ENCODE data around the gene TCF25.
"Not testable (repeated sequence)": the region's sequence is repeated elsewhere in the genome, so short reads cannot be mapped to it uniquely, and the experiment has no call there.

Gene TCF25

DNA sequence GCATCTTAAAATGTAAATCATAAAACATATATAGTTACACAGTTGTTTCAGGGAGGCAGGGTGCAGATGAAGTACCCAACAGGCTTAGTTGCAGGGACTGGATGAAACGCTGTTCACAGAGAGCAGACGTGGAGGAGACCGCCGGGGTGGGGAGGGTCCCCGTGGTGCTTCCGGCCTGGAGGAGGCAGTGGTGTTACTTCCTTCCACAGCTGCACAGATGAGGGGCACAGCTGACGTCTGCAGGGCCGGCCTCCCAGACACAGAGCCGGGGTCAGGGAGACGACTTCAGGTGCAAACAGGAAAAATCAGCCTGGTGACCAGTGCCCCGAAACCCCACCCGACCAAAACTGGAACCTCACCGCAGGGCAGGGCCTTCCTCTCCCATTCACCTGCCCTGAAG is 28.0 kb upstream of the TCF25 start:
- no peak for DNase-seq (ENCODE audit: low spot score)

DNA sequence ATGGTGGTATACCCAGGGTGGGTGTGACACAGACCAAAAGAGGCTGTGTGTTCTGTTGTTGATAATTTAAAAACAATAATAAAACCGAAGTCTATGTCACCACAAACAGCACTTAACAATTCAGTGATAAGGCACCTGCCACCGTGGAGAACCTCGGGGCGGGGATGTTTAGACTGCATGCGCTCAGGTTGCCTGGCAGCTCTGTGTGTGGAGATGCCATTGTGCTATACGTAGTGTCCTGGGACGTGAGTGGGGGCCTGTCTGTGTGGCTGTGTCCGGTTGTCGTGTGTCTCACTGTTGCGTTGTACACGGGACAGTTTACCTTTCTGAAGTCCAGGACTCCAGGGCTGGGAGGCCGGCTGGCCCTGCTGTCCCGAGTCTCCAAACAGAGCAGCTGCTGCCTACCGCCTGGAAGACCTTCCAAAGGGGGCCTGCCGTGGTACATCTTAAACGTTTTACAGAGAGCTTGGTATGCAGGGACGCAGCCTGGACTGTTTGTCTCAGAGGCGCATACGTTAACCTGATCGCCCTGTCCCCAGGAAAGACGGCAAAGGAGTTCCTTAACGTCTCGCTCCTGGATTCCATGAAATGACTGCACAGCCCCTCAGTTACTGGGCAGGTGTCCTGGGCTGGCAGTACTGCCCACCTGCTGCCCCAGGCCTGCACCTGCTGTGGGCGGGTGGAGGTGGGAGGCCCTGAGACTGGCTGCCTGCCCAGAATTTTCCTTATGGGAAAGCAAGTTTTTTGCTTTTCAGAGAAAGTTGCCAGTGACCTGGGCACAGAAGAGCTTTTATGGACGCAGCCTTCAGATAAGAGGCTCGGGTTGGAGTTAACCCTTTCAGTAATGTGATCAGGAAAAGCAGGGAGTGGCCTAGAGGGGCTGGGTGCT is 26.1 kb upstream of the TCF25 start:
- DNase-seq (ENCODE audit: low spot score), result no peak

DNA sequence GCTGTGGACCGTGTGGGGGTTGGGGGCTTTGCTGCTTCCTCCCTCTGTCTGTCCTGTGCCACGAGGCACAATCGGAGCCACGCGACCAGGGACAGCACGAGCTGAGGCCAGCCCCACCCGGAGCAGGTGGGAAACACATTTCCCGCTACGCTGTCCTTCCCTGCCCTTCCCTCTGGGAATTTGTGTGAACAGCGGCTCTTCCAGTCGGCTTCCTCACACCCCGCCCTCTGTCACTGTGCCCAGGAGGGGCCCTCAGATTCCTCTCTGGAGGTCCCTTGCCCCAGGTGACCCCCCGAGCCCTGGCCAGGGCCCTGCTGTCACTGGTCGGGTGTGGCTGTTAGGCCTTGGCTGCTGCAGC is 25.5 kb upstream of the TCF25 start:
- no peak for DNase-seq (ENCODE audit: low spot score)

DNA sequence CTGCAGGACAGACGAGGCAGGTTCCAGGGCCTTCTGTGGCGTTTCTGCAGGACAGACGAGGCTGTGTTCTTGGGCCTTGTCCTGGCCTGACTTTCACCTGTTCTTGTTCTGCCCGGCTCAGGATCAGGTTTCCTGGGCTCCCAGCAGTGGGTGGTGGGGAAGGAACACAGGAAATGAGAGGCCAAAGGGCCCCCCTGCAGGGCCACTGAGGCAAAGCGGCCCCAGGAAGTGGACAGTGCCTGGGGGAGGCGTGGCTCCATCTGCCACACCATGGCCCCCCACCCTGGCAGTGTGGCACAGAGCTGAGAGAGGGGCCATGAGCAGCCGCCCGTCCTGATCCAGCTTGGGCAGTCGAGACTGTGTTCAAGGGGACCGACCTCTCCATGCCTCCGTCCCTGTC is 24.4 kb upstream of the TCF25 start:
- DNase-seq (ENCODE audit: low spot score), result peak; percentile 57

DNA sequence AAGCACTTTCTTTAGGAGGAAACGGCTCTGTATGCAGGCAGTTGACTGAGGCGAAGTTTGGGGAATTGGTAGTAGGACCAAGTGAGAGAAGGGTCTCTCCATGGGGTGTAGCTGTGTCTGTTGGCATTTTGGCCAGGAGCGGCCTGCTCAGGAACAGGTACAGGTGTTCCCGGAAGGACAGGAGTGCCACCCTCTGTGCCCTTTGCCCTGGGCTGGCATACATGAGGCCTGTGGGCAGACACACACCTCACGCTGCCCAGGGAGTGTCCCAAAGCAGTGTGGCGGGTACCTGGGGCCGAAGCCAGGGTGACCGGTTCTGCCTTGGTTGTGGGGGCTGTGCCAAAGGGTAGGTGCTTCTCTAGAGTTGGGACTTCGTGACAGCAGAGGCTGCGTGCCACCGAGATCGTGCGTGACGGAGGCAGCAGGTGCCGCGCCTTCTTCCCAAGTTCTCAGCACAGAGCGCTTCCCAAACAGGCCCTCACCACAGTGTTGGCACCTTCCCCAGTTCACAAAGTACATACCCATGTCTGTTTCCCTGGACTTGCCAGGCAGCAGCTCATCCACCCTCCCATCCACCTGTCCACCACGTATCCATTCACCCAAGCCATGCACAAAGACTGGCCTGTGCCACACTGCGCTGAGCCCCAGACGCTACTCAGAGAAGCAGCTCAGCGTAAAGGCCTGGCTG is 19.9 kb upstream of the TCF25 start:
- no peak for DNase-seq (ENCODE audit: low spot score)

DNA sequence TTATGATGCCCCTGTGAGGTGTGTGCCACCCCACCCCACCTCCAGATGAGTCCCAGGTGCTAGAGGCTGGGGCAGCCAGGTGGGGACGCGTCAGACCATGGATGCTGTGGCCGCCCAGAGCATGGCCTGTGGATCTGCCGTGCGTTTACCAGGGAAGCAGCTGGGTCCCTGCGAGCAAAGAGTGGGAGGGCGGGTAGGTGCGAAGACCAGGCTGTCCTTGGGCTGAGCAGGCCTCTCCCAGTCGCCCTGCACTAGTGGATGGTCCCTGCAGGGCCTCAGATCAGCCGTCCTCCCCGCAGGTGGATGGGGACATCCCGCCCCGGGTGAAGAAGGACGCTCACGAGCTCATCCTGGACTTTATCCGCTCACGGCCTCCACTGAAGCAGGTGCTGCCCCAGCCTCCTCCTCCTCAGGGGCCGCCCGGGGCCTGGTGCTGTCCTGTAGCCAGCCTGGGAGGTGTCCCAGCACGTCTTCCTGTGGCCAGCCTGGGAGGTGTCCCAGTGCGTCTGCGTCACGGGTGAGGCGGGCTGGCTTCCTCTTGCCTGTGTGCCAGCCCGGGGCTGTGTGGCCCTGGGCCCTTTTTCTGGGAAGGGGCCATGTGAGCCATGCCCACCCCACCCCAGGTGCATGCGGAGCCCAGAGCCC is 18.0 kb upstream of the TCF25 start:
- DNase-seq (ENCODE audit: low spot score), result no peak

DNA sequence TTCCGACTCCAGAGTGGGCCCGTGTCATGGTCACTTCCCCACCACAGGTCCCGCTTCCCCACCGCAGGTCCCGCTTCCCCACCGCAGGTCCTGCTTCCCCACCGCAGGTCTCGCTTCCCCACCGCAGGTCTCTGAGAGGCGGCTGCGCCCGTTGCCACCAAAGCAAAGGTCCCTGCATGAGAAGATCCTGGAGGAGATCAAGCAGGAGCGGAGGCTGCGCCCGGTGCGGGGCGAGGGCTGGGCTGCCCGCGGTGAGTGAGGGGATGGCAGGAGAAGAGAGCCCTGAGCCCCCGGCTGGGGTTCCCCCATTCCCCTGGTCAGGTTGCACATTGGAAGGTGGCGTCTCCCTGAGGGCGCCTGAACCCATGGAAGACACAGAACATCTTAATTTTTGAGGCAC is 17.4 kb upstream of the TCF25 start:
- no peak for DNase-seq (ENCODE audit: low spot score)

DNA sequence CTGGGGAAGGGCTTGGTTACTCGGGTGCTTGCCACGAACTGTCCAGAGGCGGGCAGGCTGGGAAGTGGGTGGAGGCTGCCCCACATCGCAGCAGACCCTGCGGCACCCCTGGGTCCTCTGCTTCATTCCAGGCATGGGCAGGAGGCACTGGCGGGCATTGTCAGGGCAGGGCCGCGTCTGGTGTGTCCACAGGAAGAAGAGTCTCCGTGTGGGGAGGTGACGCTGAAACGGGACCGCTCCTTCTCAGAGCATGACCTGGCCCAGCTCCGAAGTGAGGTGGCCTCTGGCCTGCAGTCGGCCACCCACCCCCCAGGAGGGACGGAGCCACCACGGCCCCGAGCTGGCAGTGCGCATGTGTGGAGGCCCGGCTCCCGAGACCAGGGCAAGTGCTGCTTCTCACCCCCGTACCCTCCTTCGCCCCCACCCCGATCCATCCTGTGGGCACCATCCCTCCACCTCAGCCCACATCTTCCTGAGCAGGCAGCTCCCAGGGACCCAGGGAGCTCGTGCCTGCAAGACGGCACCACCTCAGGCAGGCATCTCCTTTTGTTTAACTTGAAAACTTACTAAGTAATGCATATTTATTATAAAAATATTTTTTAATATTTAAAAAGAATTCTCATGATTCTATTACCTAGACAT is 14.3 kb upstream of the TCF25 start:
- no peak for DNase-seq (ENCODE audit: low spot score)

DNA sequence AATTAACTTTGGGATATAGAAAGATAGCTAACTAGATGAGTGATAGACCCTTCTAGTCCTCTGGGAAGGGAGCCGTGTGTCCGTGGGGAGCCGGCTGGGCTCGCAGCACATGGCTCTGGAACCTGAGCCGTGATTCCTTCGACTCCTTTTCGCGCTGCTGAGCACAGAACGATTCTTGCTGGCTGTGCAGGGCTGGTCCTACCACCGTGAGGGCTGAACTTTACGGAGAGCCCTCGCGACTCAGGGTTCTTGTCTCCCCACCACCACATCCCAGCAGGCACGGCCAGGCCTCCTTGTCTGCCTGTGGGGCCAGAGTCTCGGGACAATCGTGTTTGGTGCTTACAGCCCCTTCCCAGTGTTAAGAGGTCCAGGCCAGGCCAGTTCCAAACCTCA is 13.8 kb upstream of the TCF25 start:
- no peak for DNase-seq (ENCODE audit: low spot score)

DNA sequence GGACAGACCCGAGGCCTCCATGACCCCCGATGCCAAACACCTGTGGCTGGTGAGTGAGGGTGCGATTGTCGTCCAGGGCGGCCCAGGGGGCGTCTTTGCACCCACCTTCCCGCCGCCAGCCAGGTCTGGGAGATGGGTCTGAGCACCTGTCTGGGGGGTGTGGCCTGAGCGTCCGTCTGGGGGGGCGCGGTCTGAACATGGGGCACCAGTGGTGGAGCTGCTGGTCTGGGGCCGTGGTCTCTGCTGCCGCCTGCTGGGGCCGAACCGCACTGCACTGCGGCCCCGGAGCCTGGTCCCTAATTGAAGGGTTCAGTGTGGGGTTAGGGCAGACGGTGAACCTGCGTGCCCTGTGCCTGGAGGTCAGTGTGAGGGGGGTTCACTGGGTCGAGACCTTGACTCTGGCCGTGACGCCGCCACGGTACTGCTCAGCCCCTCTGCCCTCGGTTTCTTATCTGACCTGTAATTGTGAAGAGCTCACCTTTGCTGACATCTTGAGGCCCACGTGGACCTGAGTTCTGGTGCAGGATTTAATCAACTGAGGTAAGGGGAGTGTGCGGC is 12.6 kb upstream of the TCF25 start:
- peak; percentile 99 for DNase-seq (ENCODE audit: low spot score)

DNA sequence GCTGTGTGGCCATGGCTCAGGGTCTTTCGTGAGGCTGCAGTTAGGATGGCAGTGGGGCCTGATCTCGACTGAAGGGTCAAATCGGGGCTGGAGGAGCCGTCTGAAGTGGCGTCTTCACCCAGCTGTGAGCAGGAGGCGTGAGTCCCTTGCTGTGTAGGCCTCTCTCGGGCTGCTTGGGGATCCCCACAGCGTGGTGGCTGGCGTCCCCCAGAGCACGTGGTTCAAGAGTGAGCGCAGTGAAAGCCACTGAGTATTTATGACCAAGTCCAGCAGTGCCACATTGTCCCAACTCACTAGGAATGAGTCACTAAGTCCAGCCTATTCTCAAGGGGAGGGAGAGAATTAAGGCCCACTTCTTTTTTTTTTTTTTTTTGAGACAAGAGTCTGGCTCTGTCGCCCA is 11.7 kb upstream of the TCF25 start:
- no peak for DNase-seq (ENCODE audit: low spot score)

DNA sequence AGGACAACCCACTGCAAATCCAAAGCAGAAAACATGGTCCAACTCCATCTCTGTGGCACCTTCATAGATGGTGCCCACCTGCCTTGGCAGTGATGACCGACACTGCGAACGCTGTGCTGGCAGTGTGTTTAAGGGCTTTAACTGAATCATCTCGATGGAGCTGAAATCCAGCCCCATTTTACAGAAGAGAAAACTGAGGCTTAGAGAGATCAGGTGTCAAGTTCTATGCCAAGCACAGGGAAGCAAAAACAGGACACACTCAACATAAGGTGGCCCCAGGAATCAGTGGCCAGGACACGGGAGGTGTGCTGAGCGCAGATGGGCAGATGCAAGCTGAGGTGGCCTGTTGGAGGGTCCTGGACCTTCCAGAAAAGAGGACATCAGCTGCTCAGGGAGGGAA is 10.7 kb upstream of the TCF25 start:
- no peak for DNase-seq (ENCODE audit: low spot score)

DNA sequence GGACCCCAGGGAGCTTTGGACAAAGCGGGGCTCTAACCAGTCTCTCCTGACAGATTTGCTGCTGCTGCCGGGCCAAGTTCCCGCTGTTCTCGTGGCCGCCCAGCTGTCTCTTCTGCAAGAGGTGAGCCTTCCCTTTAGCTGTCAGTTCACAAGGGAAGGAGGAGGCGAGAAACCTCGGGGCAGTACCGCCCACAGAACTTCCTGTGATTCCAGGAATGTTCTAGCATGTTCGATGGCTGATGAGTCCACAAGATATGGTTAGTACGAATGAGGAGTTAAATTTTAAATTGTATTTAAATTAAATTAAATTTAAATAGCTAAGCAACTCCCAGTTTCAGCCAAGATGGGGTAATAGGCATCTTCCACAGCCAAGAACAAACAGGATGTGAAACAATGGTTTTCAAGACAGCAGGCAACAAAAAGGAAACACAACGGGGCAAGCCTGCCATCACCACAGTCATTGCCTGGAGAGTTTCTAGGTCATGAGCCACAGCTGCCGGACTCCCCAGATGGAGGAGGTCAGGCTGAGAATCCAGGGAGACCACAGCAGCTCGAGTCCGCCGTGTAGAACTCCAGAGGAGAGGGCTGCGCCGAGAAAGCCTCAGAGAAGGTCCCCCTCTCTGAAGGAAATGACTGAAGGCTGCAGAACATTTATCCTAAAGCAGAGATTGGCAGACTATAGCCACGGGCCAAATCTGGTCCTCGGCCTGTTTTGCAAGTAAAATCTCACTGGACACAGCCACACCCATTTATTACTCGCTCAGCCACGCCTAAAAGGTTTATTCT is 9.5 kb upstream of the TCF25 start:
- no peak for DNase-seq (ENCODE audit: low spot score)

DNA sequence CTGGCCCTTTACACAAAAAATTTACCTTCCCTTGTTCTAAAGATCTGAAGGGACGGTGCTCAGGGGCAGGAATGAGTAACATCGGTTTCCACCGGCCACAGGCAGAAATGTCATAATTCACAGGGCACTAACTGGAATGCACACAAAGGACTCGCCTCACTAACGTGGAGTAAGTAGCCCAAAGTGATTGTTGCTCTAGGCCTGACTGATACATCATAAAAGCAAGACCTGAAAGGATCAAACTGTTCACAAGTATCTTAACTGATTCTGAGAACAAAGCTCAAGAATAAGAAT is 8.9 kb upstream of the TCF25 start:
- DNase-seq (ENCODE audit: low spot score), result no peak

DNA sequence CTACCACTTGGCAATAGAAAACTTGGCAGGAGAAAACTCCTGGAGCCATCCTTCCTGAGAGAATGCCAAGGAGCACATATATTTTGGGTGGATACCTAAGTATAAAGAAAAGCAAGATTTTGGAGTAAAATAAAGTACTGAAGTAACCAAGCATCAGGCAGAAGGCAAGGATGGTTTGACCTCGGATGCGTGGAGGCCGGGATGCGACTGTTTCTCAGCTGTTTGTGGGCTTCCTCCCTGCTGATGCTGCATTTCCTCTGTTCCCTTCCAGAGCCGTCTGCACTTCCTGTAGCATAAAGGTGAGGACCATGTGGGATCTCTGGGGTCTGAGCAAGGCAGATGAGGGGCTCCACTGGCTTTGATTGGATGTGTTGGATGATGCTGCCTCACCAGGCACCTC is 5.5 kb upstream of the TCF25 start:
- DNase-seq (ENCODE audit: low spot score), result no peak

DNA sequence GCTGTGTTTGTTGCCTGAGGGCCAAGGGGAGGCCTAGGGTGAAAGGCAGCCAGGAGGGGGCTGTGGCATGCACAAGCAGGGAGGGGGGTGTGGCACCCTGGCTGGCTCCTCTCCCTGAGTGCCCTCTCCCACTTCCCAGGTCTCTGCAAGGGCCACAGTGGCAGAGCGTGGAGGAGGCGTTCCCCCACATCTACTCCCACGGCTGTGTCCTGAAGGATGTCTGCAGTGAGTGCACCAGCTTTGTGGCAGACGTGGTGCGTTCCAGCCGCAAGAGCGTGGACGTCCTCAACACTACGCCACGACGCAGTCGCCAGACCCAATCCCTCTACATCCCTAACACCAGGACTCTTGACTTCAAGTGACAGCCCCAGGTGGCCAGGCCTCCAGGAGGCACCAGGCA is 3.5 kb upstream of the TCF25 start:
- DNase-seq (ENCODE audit: low spot score), result no peak

DNA sequence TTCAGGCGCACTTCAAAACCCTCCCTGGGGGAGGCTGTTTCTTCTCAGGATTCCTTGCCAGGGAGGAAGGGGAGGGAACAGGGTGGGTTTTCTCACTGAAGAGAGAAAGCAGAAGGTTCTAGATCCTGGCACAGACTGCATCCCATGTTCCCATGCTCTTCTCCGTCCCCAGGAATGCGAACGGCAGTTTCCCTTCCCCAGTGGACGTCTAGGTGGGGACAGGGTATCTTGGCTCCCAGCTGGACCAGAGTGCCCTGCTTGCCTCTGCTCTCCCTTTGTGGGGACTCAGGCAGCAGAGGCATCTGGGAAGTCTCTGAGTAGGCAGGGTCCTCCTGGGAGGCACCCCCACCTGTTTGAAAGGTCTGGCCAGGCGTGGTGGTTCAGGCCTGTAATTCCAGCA is 3.0 kb upstream of the TCF25 start:
- DNase-seq (ENCODE audit: low spot score), result no peak

DNA sequence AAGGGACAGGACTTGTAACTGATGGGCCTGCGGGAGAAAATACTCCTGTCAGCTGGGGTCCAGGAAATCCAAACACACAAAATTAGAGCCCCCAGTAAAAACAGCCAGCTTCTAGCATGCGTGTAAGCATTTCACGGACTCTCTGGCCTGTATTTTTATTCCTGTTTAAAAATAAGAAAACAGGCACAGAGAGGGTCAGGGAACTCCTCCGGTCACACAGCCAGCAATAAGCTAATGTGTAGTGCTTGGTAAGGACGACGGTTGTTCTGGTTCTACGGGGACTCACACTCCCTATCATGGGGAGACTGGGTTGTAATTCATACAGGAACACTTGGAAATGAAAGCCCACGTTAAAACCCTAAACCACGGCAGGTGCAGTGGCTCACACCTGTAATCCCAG is 1.5 kb upstream of the TCF25 start:
- DNase-seq (ENCODE audit: low spot score), result no peak

DNA sequence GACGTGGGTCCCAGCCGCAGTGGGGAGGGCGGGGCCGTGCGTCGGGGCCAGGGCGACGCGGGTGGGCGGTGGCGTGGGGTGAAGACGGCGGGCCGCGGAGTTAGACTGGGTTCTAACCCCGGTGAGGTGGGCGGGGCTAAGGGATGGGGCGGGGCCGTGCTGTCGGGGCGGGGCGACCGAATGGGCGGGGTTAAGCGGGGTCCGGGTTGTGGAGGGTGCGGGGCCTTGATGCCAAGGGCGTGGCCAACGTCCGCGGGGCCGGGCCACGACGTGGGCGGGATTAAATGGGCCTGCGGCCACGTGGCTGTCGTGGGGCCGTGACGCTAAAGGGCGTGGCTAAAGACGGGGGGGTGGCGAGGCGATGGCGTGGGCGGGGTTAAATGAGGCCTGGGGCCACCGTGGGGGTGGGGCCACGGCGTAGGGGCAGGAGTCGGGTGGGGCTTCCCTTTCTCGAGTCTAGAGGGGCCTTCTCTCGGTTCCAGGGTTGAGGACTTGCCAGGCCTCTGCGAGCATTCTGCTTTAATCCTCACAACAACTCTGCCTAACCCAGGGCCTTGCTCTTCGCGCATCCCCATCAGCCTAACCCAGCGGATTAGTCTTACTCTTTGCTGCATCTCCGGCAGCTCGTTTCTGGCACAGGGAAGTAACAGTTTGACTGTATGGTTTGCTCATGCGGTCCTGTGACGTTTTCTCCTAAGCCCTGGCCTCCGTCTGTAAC is 739 bp downstream of the TCF25 start:
- DNase-seq (ENCODE audit: low spot score), result peak; percentile 96

DNA sequence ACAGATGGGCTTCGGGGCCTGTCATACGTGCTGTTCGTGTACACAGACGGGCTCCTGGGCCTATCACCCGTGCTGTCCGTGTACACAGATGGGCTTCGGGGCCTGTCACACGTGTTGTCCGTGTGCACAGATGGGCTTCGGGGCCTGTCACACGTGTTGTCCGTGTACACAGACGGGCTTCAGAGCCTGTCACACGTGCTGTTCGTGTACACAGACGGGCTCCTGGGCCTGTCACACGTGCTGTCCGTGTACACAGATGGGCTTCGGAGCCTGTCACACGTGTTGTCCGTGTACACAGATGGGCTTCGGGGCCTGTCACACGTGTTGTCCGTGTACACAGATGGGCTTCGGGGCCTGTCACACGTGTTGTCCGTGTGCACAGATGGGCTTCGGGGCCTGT is 5.7 kb downstream of the TCF25 start:
- DNase-seq (ENCODE audit: low spot score), result not testable (repeated sequence)

Measured in iPS-NIHi11 (cell line).